Natural killer cell (primary cell): ENCODE measurements around the gene MAGEH1. TPM values are rescaled to one million over a fixed set of nuclear protein-coding genes. Genes with fewer than 3 reads are reported as not detected.

Experiments used
- ATAC-seq, 3 donors: fragments of 150-1000 bp in 2 of 3; fragments of 200-7000 bp in 1 of 3; cut with Tn5 transposase; 1 replicate in 1 of 3; 2 replicates in 2 of 3; pipeline ENCODE4 v1.10.0; 2021; ENCODE audit warnings: mild to moderate bottlenecking in 2 of 3, moderate library complexity in 2 of 3
- DNase-seq, 2 donors: peaks; one replicate each; pipeline versions ENCODE4 v3.0.0 to v3.0.0-alpha.2; 2013 to 2021; ENCODE audit warnings: mixed read lengths in 1 of 2
- H3K27ac ChIP-seq: one replicate; pipeline ENCODE4 v1.5.1; 2013; ENCODE audit warnings: mild to moderate bottlenecking, low read length
- H3K27me3 ChIP-seq: one replicate; pipeline ENCODE4 v1.6.1; 2013; ENCODE audit warnings: low read length; ENCODE audit not compliant: control insufficient read depth, insufficient read depth
- H3K36me3 ChIP-seq: one replicate; pipeline ENCODE4 v1.6.1; 2013; ENCODE audit warnings: low read length; ENCODE audit not compliant: control insufficient read depth, insufficient read depth
- H3K4me1 ChIP-seq: one replicate; pipeline ENCODE4 v1.6.1; 2013; ENCODE audit warnings: low read length; ENCODE audit not compliant: control insufficient read depth, insufficient read depth
- H3K4me3 ChIP-seq: one replicate; pipeline ENCODE4 v1.5.1; 2013; ENCODE audit warnings: low read length
- H3K9me3 ChIP-seq: one replicate; pipeline ENCODE4 v1.6.1; 2013; ENCODE audit warnings: low read length; ENCODE audit not compliant: control insufficient read depth, insufficient read depth
- H3K27ac Mint-ChIP-seq, 2 donors: one replicate each; pipeline ENCODE4 v1.8.0; 2022; ENCODE audit warnings: mild to moderate bottlenecking in 2 of 2, mixed read lengths in 2 of 2, moderate library complexity in 1 of 2
- H3K27me3 Mint-ChIP-seq, 2 donors: one replicate each; pipeline ENCODE4 v1.8.0; 2022; ENCODE audit warnings: low read depth in 2 of 2, mixed read lengths in 2 of 2
- H3K36me3 Mint-ChIP-seq: one replicate; pipeline ENCODE4 v1.8.0; 2022; ENCODE audit warnings: mixed read lengths
- H3K4me1 Mint-ChIP-seq, 2 donors: one replicate each; pipeline ENCODE4 v1.8.0; 2022; ENCODE audit warnings: mixed read lengths in 2 of 2
- H3K4me3 Mint-ChIP-seq: one replicate; pipeline ENCODE4 v1.8.0; 2022; ENCODE audit warnings: mild to moderate bottlenecking, moderate library complexity, mixed read lengths
- H3K9me3 Mint-ChIP-seq, 2 donors: one replicate each; pipeline ENCODE4 v1.8.0; 2022; ENCODE audit warnings: mixed read lengths in 2 of 2
- CTCF ChIP-seq: fragments of 200-600 bp; IDR thresholded peaks from one replicate; pipeline ENCODE4 v1.8.0; 2022; ENCODE audit warnings: antibody characterized with exemption
- WGBS: methylation state at CpG from one replicate; pipeline ENCODE4 v1.1.7; 2013; ENCODE audit warnings: missing lambda C conversion rate; ENCODE audit not compliant: insufficient coverage; 5-methylcytosine and 5-hydroxymethylcytosine counted together
- intact Hi-C: fragments of 100-400 bp; cut with micrococcal nuclease; formaldehyde crosslinking; loops from one replicate; pipeline ENCODE4 v1.14.2; 2022
- total RNA-seq, 4 donors: library from RNA; stranded (reverse); fragments of 120-200 nt in 1 of 4; gene quantifications; one replicate each; pipeline versions ENCODE4 v1.2.3 to v1.2.4, GENCODE V29; 2013 to 2022

Gene MAGEH1
- total RNA-seq, 3 donors from 2014 or later (not counting 1 experiment from before 2014, with no cell fraction given): 10.7 to 13.0 (median 12.9) TPM

GRCh38 chrX:55484948-55485347, 33.0 kb downstream of the MAGEH1 start:
- Histone ChIP-seq H3K4me3 (no peak overlapping the region), H3K36me3 (no peaks in the 10 kb centered on the region), H3K27me3 (no peaks in the 10 kb centered on the region), H3K9me3 (no peaks in the 10 kb centered on the region), H3K4me1 (peaks cover 9% of the 10 kb centered on the region), H3K27ac (no peak overlapping the region)
- Mint-ChIP-seq H3K9me3 (no peaks in the 10 kb centered on the region), H3K36me3 (no peaks in the 10 kb centered on the region), H3K4me3 (no peak overlapping the region), H3K27me3 (peaks cover 0 to 13% of the 10 kb centered on the region in 2 donors), H3K27ac (no peak overlapping the region), H3K4me1 (peaks cover 0 to 12% of the 10 kb centered on the region in 2 donors)
- intact Hi-C loops: no loop called here
- no peak for TF ChIP-seq CTCF
- DNase-seq: no peak
- no peak for ATAC-seq

- no peak overlapping the region for H3K27ac ChIP-seq
- Mint-ChIP-seq H3K36me3 (no peaks in the 10 kb centered on the region), H3K4me1 (peaks cover 0 to 12% of the 10 kb centered on the region in 2 donors), H3K4me3 (peak overlapping the region; percentile 19), H3K27ac (peak overlapping the region in 1 of 2 donors; percentile 27), H3K27me3 (peaks cover 0 to 10% of the 10 kb centered on the region in 2 donors), H3K9me3 (no peaks in the 10 kb centered on the region)
- no peaks in the 10 kb centered on the region for H3K36me3 ChIP-seq
- ATAC-seq (no peak), DNase-seq (no peak)
- 89% methylated on average over 3 of the region's 3 CpGs for WGBS
- TF ChIP-seq CTCF: no peak
- peaks cover 11% of the 10 kb centered on the region for H3K4me1 ChIP-seq
- no peak overlapping the region for H3K4me3 ChIP-seq
- H3K9me3 ChIP-seq: no peaks in the 10 kb centered on the region
- intact Hi-C loops: no loop called here
- no peaks in the 10 kb centered on the region for H3K27me3 ChIP-seq
Measured at GRCh38 chrX:55486736-55487135, 34.8 kb downstream of the MAGEH1 start.

GRCh38 chrX:55487143-55487542, 35.2 kb downstream of the MAGEH1 start:
- Histone ChIP-seq H3K27ac (no peak overlapping the region), H3K36me3 (no peaks in the 10 kb centered on the region), H3K4me3 (no peak overlapping the region), H3K27me3 (no peaks in the 10 kb centered on the region), H3K4me1 (peaks cover 11% of the 10 kb centered on the region), H3K9me3 (no peaks in the 10 kb centered on the region)
- Mint-ChIP-seq H3K9me3 (no peaks in the 10 kb centered on the region), H3K27ac (no peak overlapping the region), H3K4me3 (no peak overlapping the region), H3K36me3 (no peaks in the 10 kb centered on the region), H3K27me3 (peaks cover 0 to 6% of the 10 kb centered on the region in 2 donors), H3K4me1 (peaks cover 0 to 12% of the 10 kb centered on the region in 2 donors)
- 96% methylated on average over 2 of the region's 2 CpGs for WGBS
- no peak for DNase-seq
- intact Hi-C loops: no loop called here
- no peak for TF ChIP-seq CTCF
- no peak for ATAC-seq

- peak in 1 of 3 donors; percentile 69 for ATAC-seq
Measured at GRCh38 chrX:55488006-55488592, 36.2 kb downstream of the MAGEH1 start.

More at GRCh38 chrX:55488006-55488592, 36.2 kb downstream of the MAGEH1 start:
- Histone ChIP-seq H3K27me3 (no peaks in the 10 kb centered on the region), H3K9me3 (no peaks in the 10 kb centered on the region), H3K36me3 (no peaks in the 10 kb centered on the region), H3K27ac (peak overlapping the region; percentile 58), H3K4me1 (peaks cover 11% of the 10 kb centered on the region), H3K4me3 (peak overlapping the region; percentile 27)
- 3% methylated on average over 17 of the region's 23 CpGs for WGBS
- Mint-ChIP-seq H3K9me3 (no peaks in the 10 kb centered on the region), H3K4me3 (peak overlapping the region; percentile 81), H3K27me3 (peaks cover 0 to 4% of the 10 kb centered on the region in 2 donors), H3K4me1 (peaks cover 0 to 12% of the 10 kb centered on the region in 2 donors), H3K27ac (peak overlapping the region; percentile 74 to 91), H3K36me3 (no peaks in the 10 kb centered on the region)
- intact Hi-C loops: no loop called here
- no peak for TF ChIP-seq CTCF
- peak in 1 of 2 donors; percentile 15 for DNase-seq
